HepG2 (cell line): Measurements from ENCODE around the gene SSNA1. TPM values are rescaled to one million over a fixed set of nuclear protein-coding genes. Genes with fewer than 3 reads are reported as not detected.
A peak's percentile ranks its signal among the peaks of the same experiment; 100 is the strongest.

Source experiments
- AKAP8 ChIP-seq: sonication (generic); formaldehyde crosslinking; IDR thresholded peaks from 2 replicates; pipeline ENCODE4 v1.5.1; 2020; ENCODE audit warnings: mild to moderate bottlenecking, missing genetic modification reagents
- CEBPZ ChIP-seq: IDR thresholded peaks from 2 replicates; pipeline ENCODE4 v1.6.1; 2012; ENCODE audit warnings: low read length, improper control_type of control experiment
- DDIT3 ChIP-seq: sonication (generic); formaldehyde crosslinking; IDR thresholded peaks from 2 replicates; pipeline ENCODE4 v1.4.0; 2020; ENCODE audit warnings: mild to moderate bottlenecking, missing genetic modification reagents
- EED ChIP-seq: sonication (generic); formaldehyde crosslinking; IDR thresholded peaks from 2 replicates; pipeline ENCODE4 v1.5.0; 2020; ENCODE audit warnings: mild to moderate bottlenecking, missing genetic modification reagents
- HNF1A ChIP-seq, 2 experiments: sonication (generic) in 1 of 2; formaldehyde crosslinking in 1 of 2; IDR thresholded peaks; 2 replicates each; pipeline versions ENCODE4 v1.4.0 to v1.6.1; 2016 to 2020; ENCODE audit warnings: borderline replicate concordance in 1 of 2, low read depth in 1 of 2, mild to moderate bottlenecking in 1 of 2, missing genetic modification reagents in 1 of 2
- LRRFIP1 ChIP-seq: sonication (generic); formaldehyde crosslinking; conservative IDR thresholded peaks from 2 replicates; pipeline ENCODE4 v1.4.0; 2020; ENCODE audit warnings: missing genetic modification reagents
- MXD3 ChIP-seq: IDR thresholded peaks from 2 replicates; pipeline ENCODE4 v1.6.1; 2016; ENCODE audit warnings: mild to moderate bottlenecking, missing biosample characterization, missing genetic modification reagents
- NFYC ChIP-seq: IDR thresholded peaks from 2 replicates; pipeline ENCODE4 v1.6.1; 2016; ENCODE audit warnings: missing genetic modification reagents, missing compliant biosample characterization
- PAX8 ChIP-seq: sonication (generic); formaldehyde crosslinking; IDR thresholded peaks from 2 replicates; pipeline ENCODE4 v1.8.0; 2022; ENCODE audit warnings: mild to moderate bottlenecking, missing genetic modification reagents, borderline replicate concordance
- SALL2 ChIP-seq: sonication (generic); formaldehyde crosslinking; IDR thresholded peaks from 2 replicates; pipeline ENCODE4 v1.8.1; 2023; ENCODE audit warnings: mild to moderate bottlenecking, missing genetic modification reagents, inconsistent platforms
- ZFP62 ChIP-seq: sonication (generic); formaldehyde crosslinking; IDR thresholded peaks from 2 replicates; pipeline ENCODE4 v1.4.0; 2020; ENCODE audit warnings: missing genetic modification reagents
- ZFYVE20 ChIP-seq: sonication (generic); formaldehyde crosslinking; IDR thresholded peaks from 2 replicates; pipeline ENCODE4 v1.8.0; 2023; ENCODE audit warnings: low read depth, mild to moderate bottlenecking, moderate library complexity, missing genetic modification reagents, borderline replicate concordance
- ZNF496 ChIP-seq: sonication (generic); formaldehyde crosslinking; IDR thresholded peaks from 2 replicates; pipeline ENCODE4 v1.8.1; 2023; ENCODE audit warnings: mild to moderate bottlenecking, moderate library complexity, missing genetic modification reagents; ENCODE audit not compliant: insufficient replicate concordance
- ZNF501 ChIP-seq: sonication (generic); formaldehyde crosslinking; IDR thresholded peaks from 2 replicates; pipeline ENCODE4 v1.5.1; 2020; ENCODE audit warnings: mild to moderate bottlenecking, moderate library complexity, missing genetic modification reagents
- ZNF768 ChIP-seq: sonication (generic); formaldehyde crosslinking; IDR thresholded peaks from 2 replicates; pipeline ENCODE4 v1.4.0; 2020; ENCODE audit warnings: missing genetic modification reagents
- ZNF772 ChIP-seq: sonication (generic); formaldehyde crosslinking; IDR thresholded peaks from 2 replicates; pipeline ENCODE4 v1.5.0; 2020; ENCODE audit warnings: mild to moderate bottlenecking, missing genetic modification reagents
- polyA plus RNA-seq, 8 experiments: library from polyadenylated mRNA; depleted of rRNA in 3 of 8; stranded (reverse) in 7 of 8; unstranded in 1 of 8; fragments of >200 nt; fragmentation: Illumina TruSeq in 4 of 8; extraction: Trizol in 4 of 8; gene quantifications; 2 replicates each; pipeline versions ENCODE4 v1.2.1 to v1.2.3, GENCODE V29; 2011 to 2016; ENCODE audit warnings: low read depth in 4 of 8, missing spikeins in 1 of 8, mixed read lengths in 1 of 8; ENCODE audit not compliant: insufficient read depth in 1 of 8
- total RNA-seq, 5 experiments: library from RNA; depleted of rRNA; stranded (reverse); fragments of >200 nt; fragmentation: Illumina TruSeq; extraction: Trizol; gene quantifications; 2 replicates each; pipeline ENCODE4 v1.2.3, GENCODE V29; 2016; ENCODE audit warnings: low read depth in 1 of 5

Gene SSNA1
- total and polyA plus RNA-seq, 2 of the 13 experiments (the other 11 are each of a cell fraction or from before 2014, with no cell fraction given), result 35.9 to 49.4 TPM

GRCh38 chr9:137228968-137229896, 40.8 kb downstream of the SSNA1 start (continued):
- TF ChIP-seq LRRFIP1 (CRISPR knock-in tag) (no peak), ZNF768 (CRISPR knock-in tag) (no peak), ZFYVE20 (CRISPR knock-in tag) (no peak), MXD3 (CRISPR knock-in tag) (no peak), CEBPZ (no peak), SALL2 (CRISPR knock-in tag) (no peak), EED (CRISPR knock-in tag) (0 out of 2 replicates have a peak, but pooled peaks have one; percentile 34), ZFP62 (no peak), DDIT3 (CRISPR knock-in tag) (no peak), HNF1A (IDR thresholded peaks at IDR 0.05; ENCODE audit: low read depth) (no peak), HNF1A (CRISPR knock-in tag; IDR thresholded peaks at IDR 0.05; ENCODE audit: borderline replicate concordance) (0 out of 2 replicates have a peak, but pooled peaks have one; percentile 3), PAX8 (CRISPR knock-in tag) (no peak), ZNF501 (0 out of 2 replicates have a peak, but pooled peaks have one; percentile 21), ZNF772 (CRISPR knock-in tag) (peak; percentile 56; the same call in 1 of the 2 replicates), ZNF496 (CRISPR knock-in tag) (no peak), AKAP8 (CRISPR knock-in tag) (peak; percentile 75; the same call in 1 of the 2 replicates), NFYC (no peak)
